ENCODE data around the gene CRACR2B.

The CRACR2B gene
- 0.34 to 0.94 reads per million in 2 donors for total RNA-seq

- DNase-seq: no peak
Measured at GRCh38 chr11:827897-828192, at the start of gene CRACR2B. Gene CRACR2B, plus strand, starts transcription at chr11:827919. Its CDS starts 689 bp downstream, at chr11:828608.

GRCh38 chr11:778976-779954 lies 48.5 kb upstream of the CRACR2B start:
- DNase-seq: no peak

GRCh38 chr11:779955-780532 lies 47.7 kb upstream of the CRACR2B start:
- DNase-seq: no peak

- DNase-seq: no peak
Measured at GRCh38 chr11:782264-783174, 45.2 kb upstream of the CRACR2B start.

- no peak for DNase-seq
Measured at GRCh38 chr11:783581-784015, 44.1 kb upstream of the CRACR2B start.

GRCh38 chr11:786235-787083 lies 41.3 kb upstream of the CRACR2B start:
- DNase-seq: no peak

- no peak for DNase-seq
Measured at GRCh38 chr11:787084-787675, 40.5 kb upstream of the CRACR2B start.

- no peak for DNase-seq
Measured at GRCh38 chr11:788009-788640, 39.6 kb upstream of the CRACR2B start.

- DNase-seq: no peak
Measured at GRCh38 chr11:788953-789940, 38.5 kb upstream of the CRACR2B start.

- DNase-seq: peak in 3 of 5 experiments; percentile 30 to 75 (median 32)
Measured at GRCh38 chr11:789943-790342, 37.8 kb upstream of the CRACR2B start, which contains the start of gene CEND1. Gene CEND1, minus strand, starts transcription at chr11:790090. Its CDS starts 1,514 bp downstream, at chr11:788576.

GRCh38 chr11:790721-791564 lies 36.8 kb upstream of the CRACR2B start:
- DNase-seq: no peak

GRCh38 chr11:791658-792534 lies 35.8 kb upstream of the CRACR2B start:
- DNase-seq: no peak

GRCh38 chr11:792535-792821 lies 35.2 kb upstream of the CRACR2B start:
- no peak for DNase-seq

GRCh38 chr11:792873-793272 lies 34.8 kb upstream of the CRACR2B start:
- DNase-seq: no peak

- no peak for DNase-seq
Measured at GRCh38 chr11:793556-793955, 34.2 kb upstream of the CRACR2B start.

GRCh38 chr11:794013-794765 lies 33.5 kb upstream of the CRACR2B start:
- no peak for DNase-seq

Data from T-helper 2 cell (primary cell).